ENCODE data around the gene ANKH.
"Not testable (repeated sequence)": the region's sequence is repeated elsewhere in the genome, so short reads cannot be mapped to it uniquely, and the experiment has no call there.

Gene ANKH

DNA sequence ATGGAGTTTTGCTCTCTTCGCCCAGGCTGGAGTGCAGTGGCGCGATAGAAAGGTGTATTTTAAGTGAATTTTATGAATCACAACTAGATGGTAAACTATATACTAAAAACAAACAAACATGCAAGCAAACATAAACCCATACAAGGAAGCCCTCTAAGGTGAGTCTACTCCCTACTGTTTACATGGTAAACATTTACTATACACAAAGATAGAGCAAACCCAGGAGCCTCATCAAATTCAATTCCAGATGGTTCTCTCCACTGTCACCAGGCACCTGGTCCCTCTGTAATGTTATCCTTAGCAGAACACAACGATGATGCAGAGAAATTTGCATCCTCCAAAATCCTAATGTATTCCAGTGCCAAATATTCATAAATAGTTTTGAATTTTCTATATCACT lies 17.9 kb downstream of the ANKH start:
- no peak for DNase-seq

DNA sequence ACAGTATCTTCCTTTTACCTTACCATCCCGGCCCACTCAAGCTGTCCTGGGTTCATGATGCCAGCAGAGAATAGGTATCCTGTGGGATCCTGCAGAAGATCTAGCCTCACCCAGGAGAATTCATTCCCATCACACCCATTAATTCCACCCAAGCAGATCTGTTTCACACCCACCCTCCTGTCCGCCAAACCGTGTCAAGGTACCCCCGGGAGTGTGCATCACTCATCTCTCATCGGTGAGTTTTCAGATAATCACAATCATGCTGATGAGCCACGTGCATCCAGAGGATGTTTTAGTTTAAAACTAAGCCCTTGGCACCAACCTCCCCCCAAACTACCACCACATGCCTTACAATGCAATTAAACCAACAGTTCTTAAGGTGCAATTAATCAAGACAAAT lies 18.8 kb downstream of the ANKH start:
- no peak for DNase-seq

DNA sequence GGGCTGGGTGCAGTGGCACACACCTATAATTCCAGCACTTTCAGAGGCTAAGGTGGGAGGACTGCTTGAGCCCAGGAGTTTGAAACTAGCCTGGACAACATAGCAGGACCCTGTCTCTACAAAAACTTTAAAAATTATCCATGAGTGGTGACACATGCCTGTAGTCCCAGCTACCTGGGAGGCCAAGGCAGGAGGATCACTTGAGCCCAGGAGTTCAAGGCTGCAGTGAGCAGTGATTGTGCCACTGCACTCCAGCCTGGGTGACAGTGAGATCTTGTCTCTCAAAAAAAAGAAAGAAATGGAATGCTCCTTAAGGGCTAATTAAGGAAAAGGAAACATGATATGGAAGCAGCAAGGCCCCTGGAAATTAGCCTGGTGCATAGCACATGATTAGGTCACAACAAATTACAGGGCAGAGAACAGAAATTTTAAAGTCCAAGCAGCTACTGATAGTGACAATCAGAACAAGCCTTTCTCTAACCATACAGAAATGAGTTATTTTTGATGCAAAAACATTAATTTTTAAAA lies 19.5 kb downstream of the ANKH start:
- no peak for DNase-seq

DNA sequence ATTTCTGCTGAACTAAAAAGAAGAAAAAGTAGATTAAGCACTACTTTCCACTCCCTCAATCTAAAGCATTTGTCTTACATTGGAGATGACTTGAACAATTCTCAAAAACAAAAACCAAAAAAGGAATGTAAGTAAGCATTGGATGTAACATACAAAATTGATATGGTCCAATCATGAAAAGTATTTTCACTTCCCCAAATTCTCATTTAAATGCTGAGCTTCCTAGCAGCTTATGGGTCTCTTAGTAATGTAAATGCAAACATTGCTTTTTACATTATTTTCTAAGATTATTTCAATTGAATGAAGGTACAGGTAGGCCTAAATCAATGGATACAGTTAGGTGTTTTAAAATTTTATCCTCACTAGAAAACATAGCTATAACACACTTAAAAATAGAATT lies 20.0 kb downstream of the ANKH start:
- DNase-seq: no peak

DNA sequence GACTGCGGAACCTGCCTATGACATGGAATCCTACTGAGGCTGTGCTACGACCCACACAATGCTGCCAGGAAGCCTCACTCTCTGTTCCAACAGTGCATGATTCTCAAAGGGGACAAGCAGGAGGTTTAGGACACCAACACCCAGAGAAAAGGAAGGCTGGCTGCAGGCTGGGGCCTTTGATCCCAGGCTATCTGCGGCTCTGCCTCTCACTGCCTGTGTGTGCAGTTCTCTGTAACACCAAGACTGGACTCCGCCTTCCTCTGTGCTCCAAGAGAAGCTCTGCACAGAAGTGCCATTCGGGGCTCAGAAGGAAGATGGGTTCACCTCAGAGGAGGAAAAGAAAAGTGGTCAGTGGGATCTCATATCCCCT lies 20.5 kb downstream of the ANKH start:
- DNase-seq: no peak

DNA sequence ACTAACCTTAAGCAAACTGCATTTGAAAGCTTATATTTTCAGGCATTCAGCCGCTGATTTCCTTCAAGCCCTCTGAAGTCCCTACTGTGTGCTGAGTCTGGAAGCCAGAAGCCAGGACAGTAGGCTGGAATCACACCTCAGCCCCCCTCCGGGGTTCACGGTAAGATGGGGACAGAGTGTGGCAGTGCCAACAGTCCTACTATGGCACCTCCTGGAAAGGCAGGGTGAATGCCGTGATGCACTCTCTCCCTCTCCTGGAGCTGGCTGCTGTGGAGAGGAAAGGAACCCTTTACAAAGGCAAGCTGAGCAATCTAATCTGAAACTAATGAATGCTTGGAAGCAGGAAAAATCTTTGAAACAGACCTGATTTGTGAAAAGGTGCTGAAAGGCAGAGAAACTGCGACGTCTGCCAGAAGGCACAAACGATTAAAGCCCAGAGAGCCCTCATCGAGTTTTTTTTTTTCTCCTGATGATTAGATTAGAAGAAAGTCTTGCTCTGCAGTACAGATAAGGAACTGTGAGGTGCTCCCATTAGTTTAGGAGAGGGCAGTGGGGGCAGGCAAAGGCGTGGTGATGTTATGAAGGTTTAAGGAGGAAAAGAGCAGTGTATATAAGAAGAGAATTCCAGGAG lies 21.0 kb downstream of the ANKH start:
- no peak for DNase-seq

DNA sequence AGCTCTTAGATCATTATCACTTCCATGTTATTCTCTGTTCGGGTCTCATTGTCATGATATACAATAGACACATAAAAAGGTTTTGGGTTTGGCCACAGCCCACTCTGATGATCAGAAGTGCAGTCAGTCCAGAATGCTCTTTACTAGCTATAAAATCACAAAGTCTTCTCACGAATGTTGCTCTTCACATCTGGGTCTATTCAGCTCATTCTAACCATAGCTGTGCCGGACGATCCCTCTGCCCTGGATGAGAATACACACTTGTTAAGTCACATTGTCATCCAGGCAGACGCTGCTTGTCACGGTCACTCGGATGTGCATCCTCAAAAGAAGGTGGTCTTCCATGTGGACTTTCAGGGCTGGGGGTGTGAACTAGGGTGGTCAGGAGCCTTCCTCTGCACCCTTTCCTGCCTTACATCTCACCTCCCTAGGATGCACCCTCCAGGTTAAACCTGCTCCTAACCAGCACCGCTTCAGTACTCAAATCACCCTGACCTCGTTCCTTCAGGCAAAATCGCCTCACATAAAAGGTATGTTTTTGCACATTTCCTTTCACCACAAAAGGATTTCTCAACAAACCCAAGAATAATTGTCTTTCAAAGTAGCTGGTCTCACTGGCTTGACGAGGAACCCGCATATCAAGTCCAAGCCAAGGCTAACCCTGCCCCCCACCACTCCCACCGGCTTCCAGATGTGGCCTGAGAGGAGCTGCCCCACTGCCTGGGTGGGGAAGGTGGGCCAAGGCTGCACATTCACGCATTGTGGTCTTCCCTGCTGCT lies 21.9 kb downstream of the ANKH start:
- DNase-seq: no peak

DNA sequence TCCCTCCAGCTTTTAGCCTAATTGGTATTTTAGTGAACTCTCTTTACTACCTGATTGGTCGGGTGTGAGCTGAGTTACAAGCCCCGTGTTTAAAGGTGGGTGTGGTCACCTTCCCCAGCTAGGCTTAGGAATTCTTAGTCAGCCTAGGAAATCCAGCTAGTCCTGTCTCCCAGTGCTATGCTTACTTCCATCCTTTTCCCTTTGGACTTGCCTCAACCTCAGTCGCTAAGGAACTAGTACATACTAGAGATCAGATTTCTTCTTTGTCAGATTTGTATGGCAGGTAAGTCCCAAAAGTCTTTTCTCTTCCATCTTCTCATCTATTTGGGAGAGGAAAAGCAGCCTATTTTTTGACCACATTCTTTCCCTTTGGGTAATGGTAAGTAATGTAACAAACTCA lies 22.6 kb downstream of the ANKH start:
- DNase-seq: not testable (repeated sequence)

DNA sequence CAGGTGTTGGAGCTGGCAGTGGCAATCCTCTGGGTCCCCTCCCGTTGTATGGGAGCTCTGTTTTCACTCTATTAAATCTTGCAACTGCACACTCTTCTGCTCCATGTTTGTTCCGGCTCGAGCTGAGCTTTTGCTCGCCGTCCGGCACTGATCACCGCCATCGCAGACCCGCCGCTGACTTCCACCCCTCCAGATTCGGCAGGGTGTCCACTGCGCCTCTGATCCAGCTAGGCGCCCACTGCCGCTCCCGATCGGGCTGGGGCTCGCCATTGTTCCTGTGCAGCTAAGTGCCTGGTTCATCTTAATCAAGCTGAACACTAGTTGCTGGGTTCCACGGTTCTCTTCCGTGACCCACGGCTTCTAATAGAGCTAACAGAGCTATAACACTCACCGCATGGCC lies 23.2 kb downstream of the ANKH start:
- DNase-seq: no peak

DNA sequence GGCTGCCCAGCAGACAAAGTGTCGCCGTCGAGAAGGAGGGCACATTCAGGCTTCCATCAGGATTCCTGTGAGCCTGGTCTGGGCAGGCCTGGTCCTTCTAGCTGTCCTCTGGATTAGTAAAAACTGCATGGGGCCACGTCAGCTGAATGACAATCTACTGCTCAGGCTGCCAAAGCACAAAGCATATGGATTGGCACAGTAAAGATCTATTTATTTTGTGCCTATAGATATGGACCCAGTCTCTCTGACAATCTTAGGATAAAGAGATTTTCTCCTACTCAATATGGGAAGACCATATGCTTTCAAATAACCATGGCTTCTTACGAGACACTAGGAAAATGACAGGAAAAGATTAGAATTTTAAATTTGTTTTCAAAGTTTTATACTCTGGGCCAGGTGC lies 24.1 kb downstream of the ANKH start:
- no peak for DNase-seq

DNA sequence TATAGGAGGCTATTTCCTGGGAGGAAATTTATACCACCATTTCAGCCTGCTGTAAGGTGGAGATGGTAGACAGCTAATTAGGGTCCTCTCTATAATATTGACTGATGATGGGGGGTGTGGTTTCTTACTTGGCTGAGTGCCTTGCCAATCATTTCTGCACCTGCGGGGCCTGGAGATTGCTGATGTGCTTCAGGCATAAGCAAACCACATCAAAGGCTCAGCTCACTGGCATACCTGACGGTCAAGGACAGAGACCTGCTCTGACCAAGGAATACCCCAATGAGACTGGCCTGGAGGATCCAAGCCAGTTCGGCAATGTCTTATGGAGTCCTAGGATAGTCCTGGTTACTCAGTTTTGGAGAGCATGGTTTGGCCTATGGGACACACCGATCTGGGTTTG lies 29.5 kb downstream of the ANKH start:
- no peak for DNase-seq

DNA sequence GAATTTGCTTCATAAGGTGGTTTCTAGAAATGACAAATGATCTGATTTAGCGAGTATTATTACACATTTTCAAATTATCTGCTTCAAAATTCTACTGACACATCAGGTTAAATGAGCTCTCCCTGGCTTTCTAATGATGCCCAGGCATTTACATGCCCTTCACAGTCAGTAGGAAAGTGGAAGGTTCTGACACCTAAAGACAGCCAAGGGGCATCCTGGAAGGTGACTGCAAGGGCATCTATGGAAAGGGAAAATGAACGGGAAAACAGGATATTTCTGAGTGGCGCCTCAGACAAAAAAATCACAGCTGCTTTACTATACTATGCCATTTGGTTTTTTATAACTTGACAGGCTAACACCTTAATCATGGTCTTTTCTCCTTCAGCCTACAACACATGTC lies 31.0 kb downstream of the ANKH start:
- no peak for DNase-seq

DNA sequence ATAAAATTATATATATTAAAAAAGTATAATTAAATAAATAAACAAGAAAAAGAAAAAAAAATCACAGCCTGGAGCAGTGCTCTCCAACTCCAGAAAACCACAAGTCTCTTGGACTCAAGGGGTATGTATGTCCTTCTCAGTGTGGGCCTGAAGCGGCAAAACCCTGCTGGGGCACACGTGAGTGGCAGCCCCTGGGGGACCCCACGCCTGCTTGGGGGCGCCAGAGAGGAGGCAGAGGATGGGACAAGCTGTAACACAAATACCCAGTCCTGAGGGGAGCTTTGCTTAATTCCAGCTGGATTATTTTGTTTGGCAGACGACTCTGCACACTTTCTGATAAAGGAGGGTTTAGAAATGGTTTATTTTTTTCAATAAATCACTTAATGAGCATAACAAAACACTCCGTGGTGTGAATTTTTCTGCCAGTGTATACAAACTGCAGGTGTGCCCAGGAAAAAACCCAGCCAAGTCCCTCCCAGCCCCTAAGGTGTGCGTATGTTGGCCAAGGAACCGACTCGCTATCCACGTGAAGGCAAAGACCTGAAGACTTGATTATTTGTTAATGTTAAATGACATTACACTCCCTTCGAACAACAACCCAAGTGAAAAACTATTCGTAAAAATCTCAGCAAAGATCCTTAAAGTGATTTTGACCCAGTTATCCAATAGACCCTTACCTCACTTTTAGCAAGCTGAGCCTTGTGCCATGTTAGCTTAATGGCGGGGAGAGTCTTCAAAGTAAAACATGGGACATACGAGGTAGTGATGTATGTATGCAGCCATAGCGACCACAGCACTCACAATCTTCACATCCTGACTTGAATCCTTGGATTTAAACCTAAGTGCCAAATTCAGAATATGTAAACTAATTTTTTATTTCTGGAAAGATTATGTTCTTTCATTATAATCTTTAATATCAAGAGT lies 32.9 kb downstream of the ANKH start:
- DNase-seq: no peak

DNA sequence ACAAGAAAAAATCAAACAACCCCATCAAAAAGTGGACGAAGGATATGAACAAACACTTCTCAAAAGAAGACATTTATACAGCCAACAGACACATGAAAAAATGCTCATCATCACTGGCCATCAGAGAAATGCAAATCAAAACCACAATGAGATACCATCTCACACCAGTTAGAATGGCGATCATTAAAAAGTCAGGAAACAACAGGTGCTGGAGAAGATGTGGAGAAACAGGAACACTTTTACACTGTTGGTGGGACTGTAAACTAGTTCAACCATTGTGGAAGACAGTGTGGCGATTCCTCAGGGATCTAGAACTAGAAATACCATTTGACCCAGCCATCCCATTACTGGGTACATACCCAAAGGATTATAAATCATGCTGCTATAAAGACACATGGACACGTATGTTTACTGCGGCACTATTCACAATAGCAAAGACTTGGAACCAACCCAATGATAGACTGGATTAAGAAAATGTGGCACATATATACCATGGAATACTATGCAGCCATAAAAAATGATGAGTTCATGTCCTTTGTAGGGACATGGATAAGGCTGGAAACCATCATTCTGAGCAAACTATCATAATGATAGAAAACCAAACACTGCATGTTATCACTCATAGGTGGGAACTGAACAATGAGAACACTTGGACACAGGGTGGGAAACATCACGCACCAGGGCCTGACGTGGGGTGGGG lies 34.0 kb downstream of the ANKH start:
- not testable (repeated sequence) for DNase-seq

DNA sequence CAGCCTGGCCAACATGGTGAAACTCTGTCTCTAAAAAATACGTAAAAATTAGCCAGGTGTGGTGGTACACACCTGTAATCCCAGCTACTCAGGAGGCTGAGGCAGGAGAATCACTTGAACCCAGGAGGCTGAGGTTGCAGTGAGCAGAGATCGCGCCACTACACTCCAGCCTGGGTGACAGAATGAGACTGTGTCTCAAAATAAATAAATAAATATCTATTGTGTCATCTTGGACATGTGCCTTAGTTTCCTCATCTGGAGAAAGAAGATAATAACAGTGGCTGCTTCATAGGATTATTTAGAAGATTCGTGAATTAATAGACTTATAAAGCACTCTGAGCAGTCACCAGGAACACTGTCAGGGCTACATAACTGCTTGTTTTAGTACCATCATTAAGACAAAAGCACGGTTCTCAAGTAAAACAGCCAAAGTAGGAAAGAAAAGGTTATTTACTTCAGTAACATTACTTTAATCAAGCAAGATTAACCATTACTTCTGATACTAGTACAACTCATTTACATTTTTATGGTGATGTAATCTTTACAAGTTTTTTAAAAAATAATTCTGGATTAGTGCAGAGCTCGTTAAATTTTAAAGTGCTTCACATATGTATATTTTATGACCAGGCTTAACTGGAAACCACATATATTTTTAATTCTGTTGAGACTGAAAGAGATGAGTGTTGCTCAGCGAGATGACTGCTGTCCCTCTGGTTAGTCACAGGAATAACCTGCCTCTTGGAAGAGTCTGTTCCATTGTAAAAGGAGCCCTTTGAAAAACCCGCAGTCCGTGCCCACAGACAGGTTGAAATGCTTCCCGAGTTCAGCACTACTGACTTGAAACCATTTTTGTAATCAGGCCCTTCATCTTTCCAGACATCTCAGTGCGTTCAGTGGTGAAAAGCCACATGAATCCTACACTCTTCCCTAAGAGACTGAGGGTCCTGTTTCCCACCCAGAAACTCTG lies 36.7 kb downstream of the ANKH start:
- no peak for DNase-seq

DNA sequence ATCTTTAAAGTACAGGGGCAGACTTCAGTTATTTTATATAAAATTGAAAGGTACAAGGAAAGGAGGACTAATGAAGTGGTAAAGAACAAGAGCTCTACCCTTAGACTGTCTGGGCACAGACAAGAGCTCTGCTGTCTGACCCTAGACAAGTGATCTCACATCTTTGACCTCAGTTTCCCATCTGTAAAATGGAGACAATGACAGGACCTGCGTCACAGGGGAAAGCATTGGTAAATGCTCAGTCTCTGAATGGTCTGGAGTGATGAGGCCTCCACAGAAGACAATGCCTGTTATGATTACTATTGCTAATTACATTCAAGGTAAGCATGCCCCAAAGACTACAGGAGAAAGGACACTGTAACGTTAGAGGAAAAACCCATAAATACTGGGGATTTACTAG lies 37.5 kb downstream of the ANKH start:
- no peak for DNase-seq

DNA sequence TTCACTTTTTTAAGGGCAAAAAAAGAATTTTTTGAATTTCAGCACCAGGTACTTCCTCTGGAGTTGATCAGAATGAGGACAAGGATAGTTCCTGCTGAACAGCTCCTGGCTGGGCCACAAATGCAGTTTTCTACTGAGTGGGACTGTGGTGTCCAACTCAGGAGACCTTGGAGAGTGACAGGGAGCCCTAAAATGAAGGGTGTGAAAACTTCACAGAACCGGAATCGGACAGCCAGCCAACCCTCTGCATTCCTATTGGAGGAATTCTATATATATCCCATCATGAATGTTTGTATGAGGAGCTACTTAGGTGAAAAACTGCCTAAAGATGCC lies 40.6 kb downstream of the ANKH start:
- DNase-seq: no peak

DNA sequence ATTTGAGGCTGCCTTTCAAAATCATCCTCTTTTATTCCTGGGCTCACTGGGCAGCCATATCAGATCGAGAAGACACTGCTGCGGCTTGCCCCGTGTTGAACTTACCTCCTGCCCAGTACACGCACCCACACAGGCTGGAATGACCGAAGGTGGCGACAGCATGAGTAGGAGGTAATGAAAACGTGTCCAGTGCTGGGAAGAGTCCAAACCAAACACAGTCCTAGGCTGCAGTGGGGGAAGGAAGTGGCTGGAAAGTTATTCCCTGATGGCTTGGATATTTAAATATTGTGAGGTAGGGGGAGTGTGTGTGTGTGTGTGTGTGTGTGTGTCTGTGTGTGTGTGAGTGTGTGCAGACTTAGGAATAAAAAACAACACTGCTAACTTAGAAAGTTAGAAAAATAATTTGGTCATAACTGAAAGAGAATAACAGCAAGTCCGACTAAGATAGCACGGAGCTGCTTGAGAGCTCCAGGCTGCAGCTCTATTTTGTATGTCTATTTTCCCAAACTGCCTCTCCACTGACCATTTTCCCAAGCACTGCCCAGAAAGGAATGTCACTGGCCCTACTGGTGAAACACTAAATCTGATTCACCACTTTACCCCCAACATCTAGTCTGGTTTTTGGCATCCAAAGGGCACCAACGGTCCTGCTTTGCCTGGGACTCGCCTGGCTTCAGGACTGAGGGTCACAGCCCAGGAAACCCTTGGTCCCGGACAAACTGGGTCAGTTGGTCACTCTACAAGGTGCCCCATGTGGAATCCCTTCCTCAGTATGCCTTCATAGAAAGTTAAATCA lies 41.2 kb downstream of the ANKH start:
- no peak for DNase-seq

DNA sequence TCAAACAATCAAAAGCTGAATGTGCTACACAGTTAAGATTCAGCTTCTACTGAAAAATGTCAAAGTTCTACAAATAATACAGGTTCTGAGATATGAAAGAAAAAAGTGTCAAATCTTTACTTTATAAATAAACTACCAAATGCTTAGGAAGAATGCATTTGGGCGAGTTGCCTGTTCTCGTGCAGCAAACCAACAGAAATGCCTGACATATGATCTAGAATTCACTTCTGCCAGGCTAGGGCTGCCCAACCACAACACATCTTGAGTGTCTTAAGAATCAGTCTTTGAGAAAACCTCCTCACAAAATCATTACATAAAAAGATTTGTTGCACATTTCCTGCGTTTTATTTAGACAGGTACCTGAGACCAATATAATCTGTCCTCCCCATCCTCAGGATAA lies 42.2 kb downstream of the ANKH start:
- DNase-seq: no peak

DNA sequence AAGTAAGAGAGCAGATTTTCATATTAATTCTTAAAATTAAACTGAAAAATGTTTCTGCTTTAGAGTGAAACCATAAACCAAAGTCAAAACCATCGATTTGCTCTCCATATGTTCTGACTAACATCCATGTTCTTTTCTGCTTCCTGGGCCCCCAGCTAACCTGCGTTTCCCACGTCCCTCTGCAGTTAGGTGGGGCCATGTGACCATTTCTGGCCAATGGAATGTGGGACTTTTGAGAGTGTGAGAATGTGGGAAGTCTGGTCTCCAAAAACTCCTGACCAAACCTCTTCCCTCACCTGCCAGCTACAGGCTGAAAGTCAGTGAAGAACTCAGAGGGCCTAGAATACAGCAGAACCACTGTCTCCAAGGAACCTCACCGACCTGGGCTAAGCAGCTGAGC lies 44.9 kb downstream of the ANKH start:
- DNase-seq: no peak

DNA sequence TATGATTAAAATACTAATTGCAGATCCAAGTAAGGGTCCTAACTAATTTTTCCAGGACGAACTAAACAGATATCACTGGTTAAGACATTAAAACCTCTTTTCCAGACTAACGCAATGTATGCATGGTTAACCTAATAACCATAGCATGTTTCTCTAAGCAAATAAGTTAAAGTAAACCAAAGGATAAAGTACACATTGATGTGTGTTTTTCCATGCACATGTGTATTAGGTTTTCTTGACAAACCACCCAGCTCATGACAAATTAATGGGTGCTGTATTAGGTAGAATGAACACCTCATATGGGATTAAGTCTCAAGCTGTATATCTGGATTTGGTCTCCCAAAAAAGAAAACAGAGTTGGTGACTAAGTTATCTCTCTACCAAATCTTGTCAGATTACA lies 45.6 kb downstream of the ANKH start:
- no peak for DNase-seq

All from activated naive CD4-positive, alpha-beta T cell (primary cell).